ENCODE data around the gene LRP8.

The LRP8 gene

GRCh38 chr1:53359934-53360276 lies 32.0 kb upstream of the LRP8 start:
- WGBS, 2 experiments: 84 to 85% methylated on average over 2 of the region's 2 CpGs
- Histone ChIP-seq H3K27me3 (ENCODE audit: control insufficient read depth, insufficient read depth, low read length, poor library complexity, severe bottlenecking) (no peaks in the 10 kb centered on the region), H3K4me1 (ENCODE audit: control insufficient read depth, insufficient read depth, low read length) (no peaks in the 10 kb centered on the region), H3K9me3 (ENCODE audit: control insufficient read depth, low read length) (no peaks in the 10 kb centered on the region), H3K27ac (ENCODE audit: insufficient read depth, low read depth, low read length, poor library complexity, severe bottlenecking) (no peak overlapping the region), H3K4me3 (ENCODE audit: insufficient read depth, low read depth, low read length) (no peak overlapping the region), H3K36me3 (ENCODE audit: control insufficient read depth, insufficient read depth, low read length) (no peaks in the 10 kb centered on the region)

DNA sequence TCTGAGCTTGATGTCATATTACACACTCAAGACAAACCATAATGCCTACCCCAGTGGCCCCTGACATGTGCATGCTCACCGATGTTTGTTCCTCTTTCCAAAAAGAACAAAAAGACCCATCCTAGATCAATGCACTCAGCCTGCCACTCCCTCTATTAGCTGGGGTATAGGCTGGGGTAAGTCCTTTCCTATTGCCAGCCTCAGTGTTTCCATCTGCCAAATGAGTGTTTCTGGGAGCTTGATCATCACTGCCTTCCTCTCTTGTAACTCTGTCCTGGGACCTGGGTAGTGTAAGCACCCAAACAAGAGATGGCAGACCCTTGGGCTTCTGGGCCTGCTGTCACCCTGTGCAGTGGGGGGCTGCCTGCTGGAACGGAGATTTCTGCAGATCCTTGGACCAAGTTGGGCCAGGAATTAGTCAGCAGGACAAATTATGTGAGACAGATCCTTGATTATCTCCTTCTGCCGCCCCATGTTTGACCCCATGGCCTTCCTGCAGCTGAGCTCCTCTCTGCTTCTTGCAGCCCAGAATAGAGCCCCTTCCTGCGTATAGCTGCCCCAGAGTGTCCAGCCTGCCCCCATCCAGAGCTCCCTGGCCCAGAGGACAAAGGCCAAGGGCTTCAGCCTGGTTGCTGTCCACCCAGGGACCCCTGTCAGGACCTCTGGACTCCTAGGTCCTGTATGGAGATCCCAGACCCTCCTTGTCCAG lies 31.5 kb upstream of the LRP8 start:
- WGBS, 2 experiments: 90 to 91% methylated on average over 4 of the region's 4 CpGs
- H3K4me3 ChIP-seq (ENCODE audit: insufficient read depth, low read depth, low read length): no peak overlapping the region
- H3K27ac ChIP-seq (ENCODE audit: insufficient read depth, low read depth, low read length, poor library complexity, severe bottlenecking): no peak overlapping the region

DNA sequence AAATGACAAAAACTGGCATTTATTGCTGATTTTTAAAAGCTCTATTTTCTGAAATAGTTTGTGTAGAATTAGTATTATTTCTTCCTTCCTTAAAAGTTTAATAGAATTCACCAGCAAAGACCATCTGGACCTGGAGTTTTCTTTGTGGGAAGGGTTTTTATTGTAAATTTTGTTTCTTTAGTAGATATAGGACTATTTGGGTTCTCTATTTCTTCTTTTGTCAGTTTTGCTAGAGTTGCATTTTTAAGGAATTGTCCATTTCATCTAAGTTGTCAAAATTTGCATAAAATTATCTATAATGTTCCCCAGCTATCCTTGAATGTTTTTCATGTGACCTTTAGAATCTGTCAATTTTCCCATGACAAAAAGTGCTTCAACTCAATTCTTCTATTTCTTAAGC lies 28.8 kb upstream of the LRP8 start:
- Histone ChIP-seq H3K9me3 (ENCODE audit: control insufficient read depth, low read length) (no peaks in the 10 kb centered on the region), H3K27ac (ENCODE audit: insufficient read depth, low read depth, low read length, poor library complexity, severe bottlenecking) (no peak overlapping the region), H3K4me3 (ENCODE audit: insufficient read depth, low read depth, low read length) (no peak overlapping the region), H3K36me3 (ENCODE audit: control insufficient read depth, insufficient read depth, low read length) (no peaks in the 10 kb centered on the region), H3K27me3 (ENCODE audit: control insufficient read depth, insufficient read depth, low read length, poor library complexity, severe bottlenecking) (no peaks in the 10 kb centered on the region), H3K4me1 (ENCODE audit: control insufficient read depth, insufficient read depth, low read length) (no peaks in the 10 kb centered on the region)

More for the DNA sequence above, 31.5 kb upstream of the LRP8 start:
- Histone ChIP-seq H3K9me3 (ENCODE audit: control insufficient read depth, low read length) (no peaks in the 10 kb centered on the region), H3K36me3 (ENCODE audit: control insufficient read depth, insufficient read depth, low read length) (no peaks in the 10 kb centered on the region), H3K4me1 (ENCODE audit: control insufficient read depth, insufficient read depth, low read length) (no peaks in the 10 kb centered on the region), H3K27me3 (ENCODE audit: control insufficient read depth, insufficient read depth, low read length, poor library complexity, severe bottlenecking) (no peaks in the 10 kb centered on the region)

- H3K27ac ChIP-seq (ENCODE audit: insufficient read depth, low read depth, low read length, poor library complexity, severe bottlenecking): no peak overlapping the region
- H3K36me3 ChIP-seq (ENCODE audit: control insufficient read depth, insufficient read depth, low read length): no peaks in the 10 kb centered on the region
- no peaks in the 10 kb centered on the region for H3K27me3 ChIP-seq (ENCODE audit: control insufficient read depth, insufficient read depth, low read length, poor library complexity, severe bottlenecking)
- H3K4me1 ChIP-seq (ENCODE audit: control insufficient read depth, insufficient read depth, low read length): no peaks in the 10 kb centered on the region
- H3K4me3 ChIP-seq (ENCODE audit: insufficient read depth, low read depth, low read length): no peak overlapping the region
- no peaks in the 10 kb centered on the region for H3K9me3 ChIP-seq (ENCODE audit: control insufficient read depth, low read length)
These were observed 26.2 kb upstream of the LRP8 start for GRCh38 chr1:53354119-53354518.

DNA sequence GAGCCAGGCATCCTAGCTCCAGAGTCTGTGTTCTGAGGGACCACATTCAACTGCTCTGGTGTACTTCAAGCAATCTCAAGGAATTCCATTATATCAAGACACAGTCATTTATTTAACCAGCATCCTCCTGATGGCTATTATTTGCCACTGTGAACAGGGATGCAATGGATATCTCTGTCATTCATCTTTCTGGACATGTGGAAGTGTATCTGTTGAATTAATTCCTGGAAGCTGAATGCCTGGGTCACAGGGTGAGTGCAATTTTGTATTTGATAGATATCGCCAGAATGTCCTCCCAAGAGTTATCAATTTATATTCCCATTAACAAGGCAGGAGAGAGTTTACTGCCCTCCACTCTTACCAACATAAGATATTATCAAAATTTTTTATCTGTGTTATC lies 24.7 kb upstream of the LRP8 start:
- Histone ChIP-seq H3K9me3 (ENCODE audit: control insufficient read depth, low read length) (no peaks in the 10 kb centered on the region), H3K27ac (ENCODE audit: insufficient read depth, low read depth, low read length, poor library complexity, severe bottlenecking) (no peak overlapping the region), H3K36me3 (ENCODE audit: control insufficient read depth, insufficient read depth, low read length) (no peaks in the 10 kb centered on the region), H3K4me1 (ENCODE audit: control insufficient read depth, insufficient read depth, low read length) (no peaks in the 10 kb centered on the region), H3K4me3 (ENCODE audit: insufficient read depth, low read depth, low read length) (no peak overlapping the region), H3K27me3 (ENCODE audit: control insufficient read depth, insufficient read depth, low read length, poor library complexity, severe bottlenecking) (no peaks in the 10 kb centered on the region)
- WGBS, 2 experiments: no CpG with 5 or more reads among the region's 1 CpG

DNA sequence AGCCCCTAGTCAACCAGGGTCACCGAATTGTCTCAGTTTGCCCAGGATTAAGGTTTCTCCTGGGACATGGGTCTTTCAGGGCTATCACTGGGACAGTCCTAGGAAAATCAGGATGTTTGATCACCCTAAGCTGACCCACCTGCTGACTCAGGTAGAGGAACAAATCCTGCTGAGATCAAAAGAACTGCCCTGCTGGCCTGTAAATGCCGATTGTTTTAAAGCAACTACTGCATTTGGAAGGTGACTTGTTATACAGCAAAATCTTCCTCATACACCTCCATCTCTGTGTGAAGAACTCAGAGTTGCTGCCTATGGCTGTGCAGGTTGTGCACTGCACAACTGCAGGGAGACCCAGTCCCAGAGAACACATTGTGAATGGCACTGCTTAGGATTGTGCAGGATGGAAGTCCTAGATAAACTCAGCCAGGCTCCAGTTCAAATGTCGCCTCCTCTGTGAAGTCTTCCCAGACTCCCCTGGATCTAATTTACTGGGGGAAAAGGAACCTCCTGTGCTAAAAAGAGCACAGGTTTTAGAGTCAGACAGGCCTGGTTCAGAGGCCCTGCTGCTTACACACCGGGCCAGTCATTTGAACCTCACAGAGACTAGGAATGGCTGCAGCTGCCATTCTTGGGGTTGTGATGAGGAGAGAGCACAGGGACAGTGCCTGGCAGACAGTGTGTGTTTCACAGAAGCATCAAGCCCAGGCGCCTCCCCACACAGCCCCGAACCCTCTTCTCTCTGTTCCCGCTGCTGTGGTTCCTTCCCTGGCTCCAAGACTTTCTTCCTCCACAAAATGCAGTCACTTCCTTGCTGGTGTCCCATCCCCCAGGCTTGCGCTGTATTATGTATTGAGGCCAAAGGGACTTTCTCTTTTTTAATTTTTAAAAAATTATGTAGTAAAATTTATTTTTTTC lies 23.2 kb upstream of the LRP8 start:
- Histone ChIP-seq H3K27me3 (ENCODE audit: control insufficient read depth, insufficient read depth, low read length, poor library complexity, severe bottlenecking) (no peaks in the 10 kb centered on the region), H3K36me3 (ENCODE audit: control insufficient read depth, insufficient read depth, low read length) (no peaks in the 10 kb centered on the region), H3K4me1 (ENCODE audit: control insufficient read depth, insufficient read depth, low read length) (no peaks in the 10 kb centered on the region), H3K9me3 (ENCODE audit: control insufficient read depth, low read length) (no peaks in the 10 kb centered on the region), H3K27ac (ENCODE audit: insufficient read depth, low read depth, low read length, poor library complexity, severe bottlenecking) (no peak overlapping the region), H3K4me3 (ENCODE audit: insufficient read depth, low read depth, low read length) (no peak overlapping the region)
- 88 to 90% methylated on average over 7 of the region's 8 CpGs for WGBS, 2 experiments

- no peaks in the 10 kb centered on the region for H3K36me3 ChIP-seq (ENCODE audit: control insufficient read depth, insufficient read depth, low read length)
- H3K27ac ChIP-seq (ENCODE audit: insufficient read depth, low read depth, low read length, poor library complexity, severe bottlenecking): no peak overlapping the region
- H3K4me3 ChIP-seq (ENCODE audit: insufficient read depth, low read depth, low read length): no peak overlapping the region
- no peaks in the 10 kb centered on the region for H3K27me3 ChIP-seq (ENCODE audit: control insufficient read depth, insufficient read depth, low read length, poor library complexity, severe bottlenecking)
- H3K9me3 ChIP-seq (ENCODE audit: control insufficient read depth, low read length): no peaks in the 10 kb centered on the region
- WGBS, 2 experiments: 91 to 94% methylated on average over 5 to 6 of the region's 7 CpGs
- no peaks in the 10 kb centered on the region for H3K4me1 ChIP-seq (ENCODE audit: control insufficient read depth, insufficient read depth, low read length)
These were observed 22.3 kb upstream of the LRP8 start for GRCh38 chr1:53349968-53350852.

- Histone ChIP-seq H3K27ac (ENCODE audit: insufficient read depth, low read depth, low read length, poor library complexity, severe bottlenecking) (no peak overlapping the region), H3K27me3 (ENCODE audit: control insufficient read depth, insufficient read depth, low read length, poor library complexity, severe bottlenecking) (no peaks in the 10 kb centered on the region), H3K4me1 (ENCODE audit: control insufficient read depth, insufficient read depth, low read length) (no peaks in the 10 kb centered on the region), H3K9me3 (ENCODE audit: control insufficient read depth, low read length) (no peaks in the 10 kb centered on the region), H3K4me3 (ENCODE audit: insufficient read depth, low read depth, low read length) (no peak overlapping the region), H3K36me3 (ENCODE audit: control insufficient read depth, insufficient read depth, low read length) (no peaks in the 10 kb centered on the region)
- 84 to 86% methylated on average over 5 of the region's 5 CpGs for WGBS, 2 experiments
These were observed 21.5 kb upstream of the LRP8 start for GRCh38 chr1:53349369-53349835.

- no peaks in the 10 kb centered on the region for H3K36me3 ChIP-seq (ENCODE audit: control insufficient read depth, insufficient read depth, low read length)
- no peaks in the 10 kb centered on the region for H3K4me1 ChIP-seq (ENCODE audit: control insufficient read depth, insufficient read depth, low read length)
- WGBS, 2 experiments: 81 to 85% methylated on average over 21 of the region's 21 CpGs
- H3K27me3 ChIP-seq (ENCODE audit: control insufficient read depth, insufficient read depth, low read length, poor library complexity, severe bottlenecking): no peaks in the 10 kb centered on the region
- H3K9me3 ChIP-seq (ENCODE audit: control insufficient read depth, low read length): no peaks in the 10 kb centered on the region
- H3K27ac ChIP-seq (ENCODE audit: insufficient read depth, low read depth, low read length, poor library complexity, severe bottlenecking): no peak overlapping the region
- H3K4me3 ChIP-seq (ENCODE audit: insufficient read depth, low read depth, low read length): no peak overlapping the region
These were observed 20.9 kb upstream of the LRP8 start for GRCh38 chr1:53348486-53349368.
